BJ (cell line): ENCODE data around the gene SLC27A4. TPM values are rescaled to one million over a fixed set of nuclear protein-coding genes. Genes with fewer than 3 reads are reported as not detected.
A peak's percentile ranks its signal among the peaks of the same experiment; 100 is the strongest.
"Not testable (repeated sequence)": the region's sequence is repeated elsewhere in the genome, so short reads cannot be mapped to it uniquely, and the experiment has no call there.

Experiments
- CTCF ChIA-PET: fragments of 350-600 bp; formaldehyde crosslinking; extraction: SDS; loops from one replicate; lab custom pipeline; 2021; ENCODE audit warnings: antibody characterized with exemption, inconsistent platforms; lab: Yijun Ruan, JAX
- POLR2A ChIA-PET: fragments of 300-600 bp; sonication (Branson Sonifier 250); formaldehyde crosslinking; extraction: SDS; loops from one replicate; lab custom pipeline; 2021; ENCODE audit warnings: antibody characterized with exemption; lab: Charles Lee
- DNase-seq: peaks from one replicate; pipeline ENCODE4 v3.0.0-alpha.2; 2011; ENCODE audit warnings: low read depth
- H3K27me3 ChIP-seq: 2 replicates; pipeline ENCODE4 v1.6.0; 2011; ENCODE audit warnings: low read length; ENCODE audit not compliant: control insufficient read depth, insufficient read depth
- H3K36me3 ChIP-seq: 2 replicates; pipeline ENCODE4 v1.5.1; 2011; ENCODE audit warnings: low read length; ENCODE audit not compliant: control insufficient read depth, insufficient read depth
- H3K4me3 ChIP-seq: 2 replicates; pipeline ENCODE4 v1.5.1; 2011; ENCODE audit warnings: low read depth, mild to moderate bottlenecking, control low read depth, low read length
- CTCF ChIP-seq: IDR thresholded peaks from 2 replicates; pipeline ENCODE4 v1.5.1; 2011; ENCODE audit warnings: low read depth, mild to moderate bottlenecking, control low read depth, inconsistent platforms, low read length, moderate library complexity; ENCODE audit not compliant: insufficient read depth
- polyA plus RNA-seq: library from polyadenylated mRNA; depleted of rRNA; stranded (reverse); fragments of >200 nt; gene quantifications from 2 replicates; pipeline ENCODE4 v1.2.3, GENCODE V29; 2011

SLC27A4 gene
- polyA plus RNA-seq, 1 experiment = 15.2 TPM

GRCh38 chr9:128335914-128336313 lies 4.4 kb upstream of the SLC27A4 start:
- no peak for TF ChIP-seq CTCF
- ChIA-PET POLR2A (no interaction called here), CTCF (interaction anchor here (1.6 to 2.9 kb wide), 2 partner anchors 40 to 145 kb away, joined by 4 to 15 read pairs; no protein-coding TSS in a partner anchor)
- H3K27me3 ChIP-seq = no peaks in the 10 kb centered on the region
- no peak for DNase-seq
- H3K4me3 ChIP-seq = no peak overlapping the region
- H3K36me3 ChIP-seq = peaks cover 10% of the 10 kb centered on the region

GRCh38 chr9:128337936-128338335 lies 2.4 kb upstream of the SLC27A4 start:
- TF ChIP-seq CTCF = no peak
- H3K36me3 ChIP-seq = peaks cover 6% of the 10 kb centered on the region
- DNase-seq = no peak
- CTCF ChIA-PET = interaction anchor here (1.9 kb wide), 1 partner anchor 24 kb away, joined by 5 read pairs; no protein-coding TSS in a partner anchor
- H3K4me3 ChIP-seq = no peak overlapping the region
- POLR2A ChIA-PET = no interaction called here
- H3K27me3 ChIP-seq = no peaks in the 10 kb centered on the region

GRCh38 chr9:128338852-128339614 lies 1.3 kb upstream of the SLC27A4 start:
- ChIA-PET POLR2A (interaction anchor here (0.6 kb wide), 2 partner anchors 32 to 33 kb away, joined by 3 to 4 read pairs; no protein-coding TSS in a partner anchor), CTCF (interaction anchor here (0.6 to 1.9 kb wide), 4 partner anchors 9 to 132 kb away, joined by 4 to 5 read pairs (median 4); no protein-coding TSS in a partner anchor)
- not testable (repeated sequence) for DNase-seq, H3K27me3 ChIP-seq, H3K4me3 ChIP-seq, H3K36me3 ChIP-seq

- H3K27me3 ChIP-seq = no peaks in the 10 kb centered on the region
- ChIA-PET POLR2A (no interaction called here), CTCF (interaction anchor here (0.6 to 1.5 kb wide), 27 partner anchors 8 to 297 kb away, joined by 3 to 19 read pairs (median 5); partner anchors contain the start of gene CERCAM)
- peak overlapping the region; percentile 68 for H3K4me3 ChIP-seq
- peaks cover 15% of the 10 kb centered on the region for H3K36me3 ChIP-seq
- no peak for DNase-seq
- TF ChIP-seq CTCF = no peak
Observed at GRCh38 chr9:128340691-128341434, 536 bp downstream of the SLC27A4 start.

GRCh38 chr9:128341435-128341849 lies 1.1 kb downstream of the SLC27A4 start:
- CTCF ChIA-PET = interaction anchor here (0.6 to 1.5 kb wide), 28 partner anchors 9 to 297 kb away, joined by 3 to 19 read pairs (median 4); partner anchors contain the start of gene CERCAM
- TF ChIP-seq CTCF = peak; percentile 74
- Histone ChIP-seq H3K27me3 (no peaks in the 10 kb centered on the region), H3K36me3 (peaks cover 15% of the 10 kb centered on the region), H3K4me3 (peak overlapping the region; percentile 68)
- POLR2A ChIA-PET = no interaction called here
- DNase-seq = no peak
